GM21619 (cell line): ENCODE data around the gene RHBDF2.
A peak's percentile ranks its signal among the peaks of the same experiment; 100 is the strongest.
"Not testable (repeated sequence)": the region's sequence is repeated elsewhere in the genome, so short reads cannot be mapped to it uniquely, and the experiment has no call there.

Experiments
- ATAC-seq: cut with Tn5 transposase; IDR thresholded peaks from one replicate; pipeline ENCODE4 v1.9.1; 2021; ENCODE audit not compliant: unreplicated experiment

The RHBDF2 gene

GRCh38 chr17:76538281-76538931 is 37.2 kb upstream of the RHBDF2 start:
- ATAC-seq, result no peak

DNA sequence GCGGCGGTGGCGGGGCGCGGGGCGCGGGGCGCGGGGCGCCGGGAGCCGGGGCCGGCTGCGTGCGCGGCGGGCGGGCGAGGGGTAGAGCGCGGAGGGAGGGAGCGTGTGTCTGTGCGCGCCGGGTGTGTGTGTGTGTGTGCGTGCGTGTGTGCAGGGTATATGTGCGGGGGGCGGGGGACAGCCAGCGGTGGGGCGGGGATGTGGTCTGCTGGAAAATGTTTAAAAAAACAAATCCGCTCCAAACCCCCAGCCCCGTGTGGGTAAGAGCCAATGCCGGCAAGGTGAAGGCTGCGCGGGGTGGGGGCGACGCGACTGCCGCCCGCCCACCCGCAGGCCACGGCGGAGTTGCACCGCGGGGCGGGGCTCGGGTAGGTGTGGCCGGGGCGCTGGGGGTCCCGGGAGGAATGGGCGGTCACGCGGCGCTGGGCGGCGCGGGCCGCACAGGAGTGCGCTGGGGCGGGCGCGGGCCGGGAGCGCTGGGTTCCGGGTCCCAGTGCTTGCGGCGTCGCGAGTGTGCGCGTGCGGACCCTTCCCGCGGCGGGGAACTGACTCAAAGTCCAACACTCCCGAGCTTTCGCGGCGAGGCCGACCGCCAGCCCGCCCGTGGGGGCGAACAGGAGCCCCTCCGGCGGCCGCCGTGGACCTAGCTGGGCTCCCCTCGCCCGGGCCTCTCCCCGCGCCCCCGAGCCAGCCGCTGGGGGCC is 36.5 kb upstream of the RHBDF2 start, which contains the start of gene CYGB:
CYGB (minus strand) TSS at position 132 of the 703 bp plus-strand sequence. CDS start 167 bp downstream, outside the sequence.
- ATAC-seq, result no peak

DNA sequence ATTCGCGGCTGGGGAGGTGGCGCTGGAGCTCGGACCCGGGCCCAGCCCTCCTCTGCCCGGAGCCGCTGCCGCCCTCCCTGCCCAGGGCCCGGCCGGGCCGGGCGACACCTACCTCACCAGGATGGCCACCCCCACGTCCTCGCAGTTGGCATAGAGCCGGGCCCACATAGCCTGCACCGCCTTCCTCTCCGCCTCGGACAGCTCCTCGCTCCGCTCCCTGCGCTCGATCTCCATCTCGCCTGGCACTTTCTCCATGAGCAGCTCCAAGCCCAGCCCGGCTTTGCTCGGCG is 36.0 kb upstream of the RHBDF2 start:
- no peak for ATAC-seq

- ATAC-seq, result no peak
These were observed 35.5 kb upstream of the RHBDF2 start for GRCh38 chr17:76536511-76537287.

GRCh38 chr17:76535788-76536510 is 34.7 kb upstream of the RHBDF2 start:
- no peak for ATAC-seq

DNA sequence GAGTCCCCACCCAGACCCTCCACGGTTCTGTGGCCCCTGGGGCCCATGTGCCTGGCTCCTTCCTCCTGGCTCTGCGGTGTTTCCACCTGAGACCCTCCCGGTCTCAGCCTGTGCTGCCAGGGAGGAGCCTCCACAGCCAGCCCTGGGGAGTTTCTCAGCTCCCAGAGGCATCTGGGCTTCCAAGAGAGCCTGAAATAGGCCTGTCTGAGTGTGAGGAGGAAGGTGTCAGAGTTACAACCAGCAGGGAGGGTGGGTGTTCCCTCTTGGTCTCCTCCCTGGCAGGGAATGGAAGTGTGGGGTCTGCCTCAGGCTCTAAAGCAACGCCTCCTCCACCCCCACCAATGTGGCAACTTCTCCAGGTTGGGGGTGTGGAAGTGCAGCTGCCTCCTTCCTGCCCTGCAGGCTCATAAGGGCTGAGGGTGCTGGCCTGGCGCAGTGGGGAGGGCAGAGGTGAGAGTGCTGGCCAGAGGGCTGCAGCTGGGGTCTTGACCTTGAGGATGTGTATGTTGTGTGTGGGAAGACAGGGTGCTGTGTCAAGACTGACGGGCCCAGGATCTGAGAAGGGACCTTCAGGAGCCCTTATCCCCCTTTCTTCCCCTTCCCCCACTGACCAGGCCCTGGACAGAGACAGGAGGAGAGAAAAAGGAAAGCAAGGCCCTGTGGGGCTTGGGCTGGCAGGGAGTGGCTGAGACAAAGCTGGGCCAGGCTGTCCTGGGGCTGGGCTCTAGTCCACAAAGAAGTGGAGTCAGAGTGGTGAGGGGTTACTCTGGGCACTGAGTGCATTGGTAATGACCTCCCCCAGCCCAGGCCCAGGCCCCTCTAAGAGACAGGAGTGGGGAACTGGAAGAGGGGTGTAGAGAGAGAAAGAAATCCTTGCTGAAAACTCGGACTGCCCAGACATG is 33.9 kb upstream of the RHBDF2 start:
- ATAC-seq, result no peak

DNA sequence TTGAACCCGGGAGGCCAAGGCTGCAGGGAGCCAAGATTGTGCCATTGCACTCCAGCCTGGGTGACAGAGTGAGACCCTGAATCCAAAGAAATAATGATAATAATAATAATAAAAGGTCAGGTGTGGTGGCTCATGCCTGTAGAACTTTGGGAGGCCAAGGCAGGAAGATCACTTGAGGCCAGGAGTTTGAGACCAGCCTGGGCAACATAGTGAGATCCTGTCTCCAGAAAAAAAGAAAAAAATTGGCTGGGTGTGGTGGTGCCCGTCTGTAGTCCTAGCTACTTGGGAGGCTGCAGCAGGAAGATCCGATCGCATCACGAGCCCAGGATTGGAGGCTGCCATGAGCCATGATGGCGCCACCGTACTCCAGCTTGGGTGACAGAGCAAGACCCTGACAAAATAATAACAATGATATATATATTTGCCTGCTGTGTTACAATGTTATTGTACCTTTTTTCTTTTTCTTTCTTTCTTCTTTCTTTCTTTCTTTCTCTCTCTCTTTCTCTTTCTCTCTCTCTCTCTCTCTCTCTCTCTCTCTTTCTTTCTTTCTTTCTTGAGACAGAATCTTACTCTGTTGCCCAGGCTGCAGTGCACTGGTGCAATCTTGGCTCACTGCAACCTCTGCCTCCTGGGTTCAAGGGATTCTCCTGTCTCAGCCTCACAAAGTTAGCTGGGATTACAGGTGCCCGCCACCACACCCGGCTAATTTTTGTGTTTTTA is 32.6 kb upstream of the RHBDF2 start:
- ATAC-seq, result not testable (repeated sequence)

DNA sequence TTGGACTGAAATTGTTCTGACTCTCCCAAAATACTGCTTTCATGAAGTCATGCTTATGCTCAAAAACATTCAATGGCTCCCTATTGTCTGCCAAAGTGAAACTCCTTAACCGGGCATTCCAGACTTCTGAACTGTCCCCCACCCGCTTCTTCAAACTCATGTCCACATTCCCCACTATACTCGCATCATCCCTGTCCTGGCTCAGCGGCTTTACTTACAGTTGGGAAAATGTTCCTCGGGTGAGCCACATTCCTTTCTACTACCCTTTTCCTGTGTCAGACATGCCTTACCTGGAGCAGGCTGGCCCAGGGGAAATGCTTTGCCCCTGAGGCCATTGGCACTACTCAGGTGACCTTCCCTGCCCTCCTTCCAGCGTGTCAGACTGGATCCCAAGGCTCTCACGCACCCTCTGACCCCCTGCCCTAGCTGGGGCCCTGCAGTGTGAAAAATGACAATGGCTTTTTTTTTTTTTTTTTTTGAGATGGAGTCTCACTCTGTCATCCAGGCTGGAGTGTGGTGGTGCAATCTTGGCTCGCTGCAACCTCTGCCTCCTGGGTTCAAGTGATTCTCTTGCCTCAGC is 30.9 kb upstream of the RHBDF2 start:
- ATAC-seq, result no peak

GRCh38 chr17:76531486-76532038 is 30.3 kb upstream of the RHBDF2 start:
- ATAC-seq, result no peak

DNA sequence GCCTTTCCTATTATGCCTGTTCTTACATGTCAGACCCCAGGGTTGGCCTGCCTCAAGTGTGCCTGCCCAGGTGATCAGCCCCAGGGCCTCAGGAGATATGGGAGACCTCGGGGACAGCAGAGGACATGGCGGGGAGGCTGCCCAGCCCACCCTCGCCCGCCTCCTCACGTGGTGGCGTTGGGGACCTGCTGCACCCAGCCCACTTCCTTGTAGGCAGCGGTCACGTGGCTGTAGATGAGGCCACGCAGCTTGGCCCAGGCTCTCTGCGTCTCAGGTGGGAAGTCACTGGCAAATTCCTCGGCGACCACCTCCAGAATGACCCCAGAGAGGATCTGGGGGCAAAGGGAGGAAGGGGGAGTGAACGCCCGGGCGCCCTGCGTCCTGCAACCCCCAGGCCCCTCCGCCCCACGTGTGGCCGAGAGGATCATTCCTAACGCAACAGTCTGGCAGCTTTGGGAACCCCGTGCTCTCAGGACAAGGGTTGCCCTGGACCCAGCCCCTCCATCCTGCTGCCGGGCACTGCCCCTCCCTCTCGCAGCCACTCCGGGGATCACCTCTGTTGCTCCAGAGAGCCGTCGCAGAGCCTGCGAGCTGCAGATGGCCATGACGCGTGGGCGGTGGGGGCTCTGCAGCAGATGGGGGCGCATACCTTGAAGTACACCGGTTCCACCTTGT is 29.7 kb upstream of the RHBDF2 start:
- ATAC-seq, result no peak

DNA sequence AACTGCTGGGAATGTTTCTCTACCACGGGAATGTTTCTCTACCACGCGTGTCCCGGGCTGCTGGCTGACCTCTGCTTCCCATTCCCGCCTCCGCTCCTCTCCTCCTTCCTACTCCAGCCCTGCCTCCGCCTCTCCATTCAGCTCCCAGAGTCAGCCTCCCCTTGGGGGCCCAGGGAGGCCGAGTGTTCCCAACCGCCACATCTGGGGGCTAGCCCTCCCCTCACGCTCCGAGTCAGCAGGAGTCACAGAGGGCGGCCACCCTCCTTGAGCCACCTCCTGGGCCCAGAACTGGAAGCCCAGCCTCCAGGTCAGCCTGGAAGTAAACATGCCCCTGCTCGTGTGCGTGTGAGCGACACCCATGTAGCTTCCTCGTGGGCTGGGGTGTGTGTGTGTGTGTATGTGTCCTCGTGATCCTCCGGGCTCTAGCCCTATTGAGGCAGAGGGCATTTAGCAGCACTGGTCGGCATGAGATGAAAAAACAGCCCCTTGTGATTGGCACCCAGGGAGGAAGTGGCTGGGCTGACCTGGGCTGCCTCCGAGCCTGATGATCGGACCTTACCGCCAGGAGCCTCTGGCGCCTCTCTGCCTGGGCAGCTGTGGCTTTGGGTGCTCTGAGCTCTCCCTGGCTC is 29.0 kb upstream of the RHBDF2 start:
- no peak for ATAC-seq

DNA sequence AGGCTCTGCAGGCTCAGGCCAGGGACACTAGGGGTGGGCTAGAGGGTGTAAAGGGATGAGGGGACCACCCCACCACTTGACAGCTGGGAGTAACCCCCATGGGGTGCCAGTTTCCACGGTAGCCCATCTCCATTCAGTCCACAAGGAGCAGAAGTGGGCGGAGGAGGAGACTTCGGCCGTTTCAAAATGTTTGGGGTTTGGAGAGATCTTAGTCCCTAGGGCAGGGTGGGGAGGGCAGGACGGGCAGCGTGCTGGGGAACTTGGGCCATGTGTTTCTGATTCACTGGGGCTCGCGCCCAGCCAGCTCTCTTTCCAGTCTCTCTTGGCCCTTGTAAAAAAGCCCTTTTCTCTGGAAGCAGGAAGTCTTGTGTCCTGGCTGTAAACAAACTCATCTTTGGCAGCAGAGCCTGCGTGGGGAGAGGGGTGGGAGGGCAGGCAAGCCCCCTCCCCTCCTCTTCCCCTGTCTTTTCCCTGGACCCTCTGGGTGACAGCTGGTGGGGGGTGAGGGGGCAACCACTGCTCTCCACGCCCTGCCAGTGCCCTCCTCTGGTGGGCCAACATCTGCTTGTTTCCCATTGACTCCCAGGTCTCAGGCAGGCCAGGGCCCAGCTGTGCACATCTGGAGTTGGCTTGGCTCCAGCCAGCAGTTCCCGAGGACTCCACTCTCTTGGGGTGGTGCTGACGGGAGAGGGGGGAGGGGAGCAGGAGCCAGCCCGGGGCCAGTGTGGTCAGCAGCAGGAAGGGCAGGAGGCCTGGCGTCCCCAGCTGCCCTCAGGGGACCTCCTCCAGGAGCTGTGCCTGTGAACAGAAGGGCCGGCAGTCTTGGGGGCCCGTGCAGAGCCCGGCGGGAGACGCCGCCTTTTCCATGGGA is 28.2 kb upstream of the RHBDF2 start:
- ATAC-seq, result no peak

- ATAC-seq, result peak; percentile 16
These were observed 27.5 kb upstream of the RHBDF2 start for GRCh38 chr17:76528528-76529223.

DNA sequence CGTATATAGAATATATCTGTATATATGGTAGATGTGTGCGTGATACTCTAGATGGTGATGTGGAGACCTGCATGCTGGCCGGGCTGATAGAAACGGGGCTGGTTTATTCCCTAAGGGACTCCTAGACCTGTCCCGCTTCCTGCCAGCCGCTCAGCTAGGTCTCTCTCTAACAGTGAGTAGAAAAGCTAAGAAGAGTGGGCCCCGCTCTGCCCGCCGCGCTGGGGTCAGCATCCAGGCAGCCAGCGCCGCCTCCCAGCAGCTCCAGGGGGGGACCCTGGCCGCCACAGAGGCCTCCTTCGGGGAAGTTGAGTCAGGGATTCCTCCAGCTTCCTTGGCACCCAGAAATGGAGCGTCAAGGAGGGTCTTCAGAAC is 26.9 kb upstream of the RHBDF2 start:
- peak; percentile 50 for ATAC-seq

GRCh38 chr17:76527430-76528111 is 26.3 kb upstream of the RHBDF2 start:
- ATAC-seq, result peak; percentile 57

DNA sequence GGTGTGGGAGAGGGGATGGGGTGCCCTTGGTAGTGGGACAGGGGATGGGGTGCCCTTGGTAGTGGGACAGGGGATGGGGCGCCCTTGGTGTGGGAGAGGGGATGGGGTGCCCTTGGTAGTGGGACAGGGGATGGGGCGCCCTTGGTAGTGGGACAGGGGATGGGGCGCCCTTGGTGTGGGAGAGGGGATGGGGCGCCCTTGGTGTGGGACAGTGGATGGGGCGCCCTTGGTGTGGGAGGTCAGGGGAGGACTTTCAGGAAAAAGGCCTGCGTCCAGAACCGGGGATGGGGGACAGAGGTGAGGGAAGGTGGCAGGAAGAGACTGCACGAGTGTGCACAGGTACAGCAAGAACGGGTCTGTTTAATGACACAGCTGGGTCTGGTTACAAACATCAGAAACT is 25.8 kb upstream of the RHBDF2 start:
- not testable (repeated sequence) for ATAC-seq
